Body of pancreas (tissue), 4 donors: ENCODE results near the gene ARMH2. TPM values are rescaled to one million over a fixed set of nuclear protein-coding genes. Genes with fewer than 3 reads are reported as not detected.
"Not testable (repeated sequence)": the region's sequence is repeated elsewhere in the genome, so short reads cannot be mapped to it uniquely, and the experiment has no call there.

Experiments
- ATAC-seq: fragments of 150-250 bp; one replicate; pipeline ENCODE4 v1.9.1; 2016
- DNase-seq, 4 donors: peaks; one replicate each; pipeline ENCODE4 v3.0.0-alpha.2; 2019
- H3K27ac ChIP-seq, 4 donors: fragments of 200-600 bp; sonication (generic); 1 replicate in 3 of 4; 2 replicates in 1 of 4; pipeline versions ENCODE4 v1.5.1 to v1.6.1; 2016 to 2019; ENCODE audit warnings: mild to moderate bottlenecking in 1 of 4, mixed read lengths in 1 of 4, moderate library complexity in 1 of 4
- H3K27me3 ChIP-seq, 2 donors: fragments of 200-600 bp; sonication (generic); one replicate each; pipeline ENCODE4 v1.6.0; 2016; ENCODE audit warnings: mild to moderate bottlenecking in 1 of 2
- H3K36me3 ChIP-seq, 2 donors: fragments of 200-600 bp; sonication (generic); replicated peaks in 1 of 2; 2 replicates each; pipeline ENCODE4 v1.5.1; 2016; ENCODE audit warnings: low read depth in 2 of 2; ENCODE audit not compliant: insufficient read depth in 1 of 2
- H3K4me1 ChIP-seq: fragments of 200-600 bp; sonication (generic); one replicate; pipeline ENCODE4 v1.6.0; 2016
- H3K4me3 ChIP-seq, 2 donors: fragments of 200-600 bp; sonication (generic); 1 replicate in 1 of 2; 2 replicates in 1 of 2; pipeline ENCODE4 v1.5.1; 2016 to 2019
- H3K9me3 ChIP-seq, 3 donors: fragments of 200-600 bp; sonication (generic); 1 replicate in 2 of 3; 2 replicates in 1 of 3; pipeline ENCODE4 v1.5.1; 2016
- CTCF ChIP-seq, 7 experiments: fragments of 450-650 bp in 4 of 7; fragments of 200-600 bp in 3 of 7; sonication (generic) in 3 of 7; IDR thresholded peaks; one replicate each; pipeline ENCODE4 v1.5.1; 2016 to 2019; ENCODE audit warnings: antibody characterized with exemption in 7 of 7
- POLR2A ChIP-seq, 3 donors: fragments of 450-650 bp; IDR thresholded peaks; one replicate each; pipeline ENCODE4 v1.6.1; 2016; ENCODE audit warnings: antibody characterized with exemption in 3 of 3, mild to moderate bottlenecking in 2 of 3
- WGBS, 2 donors: methylation state at CpG; one replicate each; pipeline ENCODE4 v1.1.5; 2017; 5-methylcytosine and 5-hydroxymethylcytosine counted together
- intact Hi-C: fragments of 100-400 bp; cut with DNase I; formaldehyde crosslinking; loops from one replicate; pipeline ENCODE4 v1.15.1; 2023
- total RNA-seq, 2 donors: library from RNA; depleted of rRNA; stranded (reverse); fragments of >200 nt; gene quantifications; one replicate each; pipeline ENCODE4 v1.1.0, GENCODE V29; 2016

ARMH2 gene
- total RNA-seq, 2 donors from 2014 or later = not detected

GRCh38 chr6:24752503-24752902, 46.2 kb downstream of the ARMH2 start:
- H3K9me3 ChIP-seq = no peaks in the 10 kb centered on the region
- DNase-seq = peak in 3 of 4 donors; percentile 13 to 42 (median 20)
- no peaks in the 10 kb centered on the region for H3K36me3 ChIP-seq
- no peaks in the 10 kb centered on the region for H3K27me3 ChIP-seq
- H3K4me1 ChIP-seq = peaks cover 13% of the 10 kb centered on the region
- TF ChIP-seq POLR2A (IDR thresholded peaks at IDR 0.05) (no peak), CTCF (IDR thresholded peaks at IDR 0.05) (no peak)
- intact Hi-C loops = no loop called here
- 11 to 12% methylated on average over 2 of the region's 2 CpGs for WGBS, 2 donors
- peak; percentile 50 for ATAC-seq
- H3K4me3 ChIP-seq = no peak overlapping the region
- H3K27ac ChIP-seq = peak overlapping the region in 3 of 4 donors; percentile 34 to 58 (median 36)

GRCh38 chr6:24750878-24751277, 47.8 kb downstream of the ARMH2 start:
- intact Hi-C loops, H3K4me3 ChIP-seq, H3K9me3 ChIP-seq, H3K36me3 ChIP-seq, H3K27me3 ChIP-seq, DNase-seq, H3K27ac ChIP-seq, ATAC-seq: not testable (repeated sequence)
- H3K4me1 ChIP-seq = peaks cover 13% of the 10 kb centered on the region
- WGBS, 2 donors = 91 to 98% methylated on average over 3 of the region's 3 CpGs

- WGBS, 2 donors = 66 to 73% methylated on average over 3 of the region's 3 CpGs
- no peaks in the 10 kb centered on the region for H3K27me3 ChIP-seq
- no peaks in the 10 kb centered on the region for H3K9me3 ChIP-seq
- TF ChIP-seq POLR2A (IDR thresholded peaks at IDR 0.05) (no peak), CTCF (IDR thresholded peaks at IDR 0.05) (no peak)
- no peak for DNase-seq
- H3K36me3 ChIP-seq = no peaks in the 10 kb centered on the region
- H3K27ac ChIP-seq = peak overlapping the region in 1 of 4 donors; percentile 2
- H3K4me3 ChIP-seq = no peak overlapping the region
- H3K4me1 ChIP-seq = peaks cover 13% of the 10 kb centered on the region
- intact Hi-C loops = no loop called here
- ATAC-seq = no peak
These were observed 49.4 kb downstream of the ARMH2 start for GRCh38 chr6:24749297-24749696.

Other genes with a start within 250 kb of the ARMH2 start
- gene KIAA0319, start 152.7 kb downstream of the ARMH2 start, total RNA-seq = 1 to 10 TPM; 2.1 to 2.3 TPM
- 10 to 100 TPM; 21.0 to 25.1 TPM for gene TDP2, start 132.0 kb downstream of the ARMH2 start, total RNA-seq
- gene ACOT13, start 131.8 kb downstream of the ARMH2 start, total RNA-seq = 1 to 10 TPM; 2.6 to 3.4 TPM
- 10 to 100 TPM; 46.5 to 70.0 TPM for gene C6orf62, start 79.8 kb downstream of the ARMH2 start, total RNA-seq
- gene GMNN, start 24.0 kb downstream of the ARMH2 start, total RNA-seq = 10 to 100 TPM; 39.2 to 42.8 TPM
- 1 to 10 TPM; 1.3 to 1.6 TPM for gene RIPOR2, start 137.0 kb upstream of the ARMH2 start, total RNA-seq